ENCODE results near the gene INSRR.

INSRR gene

GRCh38 chr1:156881101-156881500 is 22.2 kb upstream of the INSRR start:
- H3K9ac ChIP-seq (ENCODE audit: low read depth, low read length), result no peak overlapping the region
- H3K4me2 ChIP-seq (ENCODE audit: low read length), result no peak overlapping the region
- no peaks in the 10 kb centered on the region for H3K36me3 ChIP-seq (ENCODE audit: insufficient read depth, low read length)
- H3K27me3 ChIP-seq (ENCODE audit: control insufficient read depth, insufficient read depth, low read length), result peaks cover 86% of the 10 kb centered on the region
- no peaks in the 10 kb centered on the region for H3K4me1 ChIP-seq (ENCODE audit: control insufficient read depth, insufficient read depth, low read length)
- H3K9me3 ChIP-seq (replicated peaks; ENCODE audit: low read length), result no peaks in the 10 kb centered on the region
- no peak overlapping the region for H3K4me3 ChIP-seq (ENCODE audit: low read length)

GRCh38 chr1:156880473-156880872 is 21.6 kb upstream of the INSRR start:
- Histone ChIP-seq H3K36me3 (ENCODE audit: insufficient read depth, low read length) (no peaks in the 10 kb centered on the region), H3K4me1 (ENCODE audit: control insufficient read depth, insufficient read depth, low read length) (no peaks in the 10 kb centered on the region), H3K4me3 (ENCODE audit: low read length) (no peak overlapping the region), H3K9me3 (replicated peaks; ENCODE audit: low read length) (no peaks in the 10 kb centered on the region), H3K4me2 (ENCODE audit: low read length) (no peak overlapping the region), H3K27me3 (ENCODE audit: control insufficient read depth, insufficient read depth, low read length) (peaks cover 85% of the 10 kb centered on the region), H3K9ac (ENCODE audit: low read depth, low read length) (no peak overlapping the region)

DNA sequence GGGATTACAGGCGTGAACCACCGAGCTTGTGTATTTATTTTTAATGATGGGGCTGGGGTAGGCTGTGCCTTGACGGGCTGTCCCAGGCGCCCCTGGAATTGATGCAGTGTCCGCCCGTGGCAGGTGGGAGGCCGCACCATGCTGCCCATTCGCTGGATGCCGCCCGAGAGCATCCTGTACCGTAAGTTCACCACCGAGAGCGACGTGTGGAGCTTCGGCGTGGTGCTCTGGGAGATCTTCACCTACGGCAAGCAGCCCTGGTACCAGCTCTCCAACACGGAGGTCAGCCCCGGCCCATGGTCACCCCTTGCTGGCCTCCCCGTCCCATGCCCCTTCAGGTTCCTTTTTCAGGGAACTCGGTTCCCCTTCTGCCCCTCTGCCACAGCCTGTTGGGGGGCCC is 21.0 kb upstream of the INSRR start:
- no peak overlapping the region for H3K4me2 ChIP-seq (ENCODE audit: low read length)
- no peak overlapping the region for H3K9ac ChIP-seq (ENCODE audit: low read depth, low read length)
- no peak overlapping the region for H3K4me3 ChIP-seq (ENCODE audit: low read length)
- no peaks in the 10 kb centered on the region for H3K36me3 ChIP-seq (ENCODE audit: insufficient read depth, low read length)
- H3K9me3 ChIP-seq (replicated peaks; ENCODE audit: low read length), result no peaks in the 10 kb centered on the region
- H3K4me1 ChIP-seq (ENCODE audit: control insufficient read depth, insufficient read depth, low read length), result no peaks in the 10 kb centered on the region
- peaks cover 85% of the 10 kb centered on the region for H3K27me3 ChIP-seq (ENCODE audit: control insufficient read depth, insufficient read depth, low read length)

- Histone ChIP-seq H3K4me1 (ENCODE audit: control insufficient read depth, insufficient read depth, low read length) (no peaks in the 10 kb centered on the region), H3K9ac (ENCODE audit: low read depth, low read length) (no peak overlapping the region), H3K4me3 (ENCODE audit: low read length) (no peak overlapping the region), H3K27me3 (ENCODE audit: control insufficient read depth, insufficient read depth, low read length) (peaks cover 80% of the 10 kb centered on the region), H3K36me3 (ENCODE audit: insufficient read depth, low read length) (no peaks in the 10 kb centered on the region), H3K9me3 (replicated peaks; ENCODE audit: low read length) (no peaks in the 10 kb centered on the region), H3K4me2 (ENCODE audit: low read length) (no peak overlapping the region)
These were observed 18.7 kb upstream of the INSRR start for GRCh38 chr1:156877433-156878170.

DNA sequence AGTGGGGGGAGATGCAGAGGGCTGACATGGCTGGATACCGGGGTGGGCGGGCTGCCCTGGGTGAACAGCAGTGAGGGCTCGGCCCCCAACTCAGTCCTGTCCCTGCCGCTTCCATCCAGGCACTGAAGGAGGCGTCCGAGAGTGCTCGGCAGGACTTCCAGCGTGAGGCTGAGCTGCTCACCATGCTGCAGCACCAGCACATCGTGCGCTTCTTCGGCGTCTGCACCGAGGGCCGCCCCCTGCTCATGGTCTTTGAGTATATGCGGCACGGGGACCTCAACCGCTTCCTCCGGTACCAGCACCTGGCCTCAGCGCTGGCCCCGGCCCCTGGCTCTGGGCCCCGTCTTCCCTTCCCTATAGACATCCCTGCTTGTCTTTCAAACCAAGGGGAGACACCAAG is 17.4 kb upstream of the INSRR start:
- no peaks in the 10 kb centered on the region for H3K9me3 ChIP-seq (replicated peaks; ENCODE audit: low read length)
- no peaks in the 10 kb centered on the region for H3K4me1 ChIP-seq (ENCODE audit: control insufficient read depth, insufficient read depth, low read length)
- no peaks in the 10 kb centered on the region for H3K36me3 ChIP-seq (ENCODE audit: insufficient read depth, low read length)
- no peak overlapping the region for H3K9ac ChIP-seq (ENCODE audit: low read depth, low read length)
- H3K4me3 ChIP-seq (ENCODE audit: low read length), result no peak overlapping the region
- peaks cover 67% of the 10 kb centered on the region for H3K27me3 ChIP-seq (ENCODE audit: control insufficient read depth, insufficient read depth, low read length)
- H3K4me2 ChIP-seq (ENCODE audit: low read length), result no peak overlapping the region

DNA sequence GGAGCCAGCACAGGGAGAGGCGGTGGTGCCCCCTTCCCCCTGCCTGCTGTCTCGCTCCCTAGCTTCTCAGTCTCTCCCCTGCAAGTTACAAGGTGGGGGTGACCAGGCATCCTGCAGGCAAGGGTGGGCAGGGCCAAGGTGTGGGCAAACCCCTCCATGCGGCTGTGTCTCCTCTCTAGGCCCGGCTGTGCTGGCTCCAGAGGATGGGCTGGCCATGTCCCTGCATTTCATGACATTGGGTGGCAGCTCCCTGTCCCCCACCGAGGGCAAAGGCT is 16.4 kb upstream of the INSRR start:
- peaks cover 57% of the 10 kb centered on the region for H3K27me3 ChIP-seq (ENCODE audit: control insufficient read depth, insufficient read depth, low read length)
- H3K9ac ChIP-seq (ENCODE audit: low read depth, low read length), result no peak overlapping the region
- no peaks in the 10 kb centered on the region for H3K36me3 ChIP-seq (ENCODE audit: insufficient read depth, low read length)
- peaks cover 7% of the 10 kb centered on the region for H3K4me1 ChIP-seq (ENCODE audit: control insufficient read depth, insufficient read depth, low read length)
- H3K9me3 ChIP-seq (replicated peaks; ENCODE audit: low read length), result no peaks in the 10 kb centered on the region
- no peak overlapping the region for H3K4me2 ChIP-seq (ENCODE audit: low read length)
- H3K4me3 ChIP-seq (ENCODE audit: low read length), result no peak overlapping the region

- H3K36me3 ChIP-seq (ENCODE audit: insufficient read depth, low read length), result no peaks in the 10 kb centered on the region
- H3K4me1 ChIP-seq (ENCODE audit: control insufficient read depth, insufficient read depth, low read length), result peaks cover 12% of the 10 kb centered on the region
- no peak overlapping the region for H3K9ac ChIP-seq (ENCODE audit: low read depth, low read length)
- H3K9me3 ChIP-seq (replicated peaks; ENCODE audit: low read length), result no peaks in the 10 kb centered on the region
- H3K27me3 ChIP-seq (ENCODE audit: control insufficient read depth, insufficient read depth, low read length), result peaks cover 53% of the 10 kb centered on the region
- no peak overlapping the region for H3K4me2 ChIP-seq (ENCODE audit: low read length)
- no peak overlapping the region for H3K4me3 ChIP-seq (ENCODE audit: low read length)
These were observed 15.8 kb upstream of the INSRR start for GRCh38 chr1:156874572-156875340.

DNA sequence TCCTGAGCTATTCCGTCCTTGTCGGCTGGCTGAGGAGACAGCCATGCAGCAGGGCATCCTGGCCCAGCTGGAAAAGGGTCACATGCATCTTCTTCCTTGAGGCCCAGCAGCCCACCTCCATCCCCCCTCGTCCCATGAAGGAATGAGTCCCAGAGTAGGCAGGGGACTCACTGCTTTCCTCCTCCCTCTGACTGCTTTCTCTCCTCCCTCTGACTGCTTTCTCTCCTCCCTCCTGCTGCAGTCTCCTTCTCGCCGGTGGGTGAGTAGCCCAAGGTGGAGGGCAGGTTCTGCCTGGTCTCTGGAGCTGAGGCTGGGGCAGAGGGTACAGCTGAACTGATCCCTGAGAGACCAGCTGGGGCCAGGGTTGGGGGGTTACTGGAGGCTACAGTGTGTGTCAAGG is 15.2 kb upstream of the INSRR start:
- no peak overlapping the region for H3K9ac ChIP-seq (ENCODE audit: low read depth, low read length)
- H3K4me2 ChIP-seq (ENCODE audit: low read length), result no peak overlapping the region
- no peak overlapping the region for H3K4me3 ChIP-seq (ENCODE audit: low read length)
- no peaks in the 10 kb centered on the region for H3K36me3 ChIP-seq (ENCODE audit: insufficient read depth, low read length)
- peaks cover 15% of the 10 kb centered on the region for H3K4me1 ChIP-seq (ENCODE audit: control insufficient read depth, insufficient read depth, low read length)
- peaks cover 52% of the 10 kb centered on the region for H3K27me3 ChIP-seq (ENCODE audit: control insufficient read depth, insufficient read depth, low read length)
- H3K9me3 ChIP-seq (replicated peaks; ENCODE audit: low read length), result no peaks in the 10 kb centered on the region

DNA sequence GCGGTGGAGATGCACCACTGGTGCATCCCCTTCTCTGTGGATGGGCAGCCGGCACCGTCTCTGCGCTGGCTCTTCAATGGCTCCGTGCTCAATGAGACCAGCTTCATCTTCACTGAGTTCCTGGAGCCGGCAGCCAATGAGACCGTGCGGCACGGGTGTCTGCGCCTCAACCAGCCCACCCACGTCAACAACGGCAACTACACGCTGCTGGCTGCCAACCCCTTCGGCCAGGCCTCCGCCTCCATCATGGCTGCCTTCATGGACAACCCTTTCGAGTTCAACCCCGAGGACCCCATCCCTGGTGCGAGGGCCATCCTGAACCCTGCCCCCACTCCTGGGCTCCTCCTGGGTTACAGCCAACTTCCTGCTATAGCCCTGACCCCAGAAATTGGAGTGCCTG is 14.7 kb upstream of the INSRR start:
- H3K9ac ChIP-seq (ENCODE audit: low read depth, low read length), result no peak overlapping the region
- peaks cover 48% of the 10 kb centered on the region for H3K27me3 ChIP-seq (ENCODE audit: control insufficient read depth, insufficient read depth, low read length)
- no peak overlapping the region for H3K4me2 ChIP-seq (ENCODE audit: low read length)
- no peak overlapping the region for H3K4me3 ChIP-seq (ENCODE audit: low read length)
- no peaks in the 10 kb centered on the region for H3K9me3 ChIP-seq (replicated peaks; ENCODE audit: low read length)
- no peaks in the 10 kb centered on the region for H3K36me3 ChIP-seq (ENCODE audit: insufficient read depth, low read length)
- H3K4me1 ChIP-seq (ENCODE audit: control insufficient read depth, insufficient read depth, low read length), result peaks cover 15% of the 10 kb centered on the region

- peaks cover 15% of the 10 kb centered on the region for H3K4me1 ChIP-seq (ENCODE audit: control insufficient read depth, insufficient read depth, low read length)
- no peak overlapping the region for H3K4me3 ChIP-seq (ENCODE audit: low read length)
- H3K9me3 ChIP-seq (replicated peaks; ENCODE audit: low read length), result no peaks in the 10 kb centered on the region
- no peaks in the 10 kb centered on the region for H3K36me3 ChIP-seq (ENCODE audit: insufficient read depth, low read length)
- peaks cover 47% of the 10 kb centered on the region for H3K27me3 ChIP-seq (ENCODE audit: control insufficient read depth, insufficient read depth, low read length)
- no peak overlapping the region for H3K4me2 ChIP-seq (ENCODE audit: low read length)
- H3K9ac ChIP-seq (ENCODE audit: low read depth, low read length), result no peak overlapping the region
These were observed 10.5 kb upstream of the INSRR start for GRCh38 chr1:156869455-156869854.

DNA sequence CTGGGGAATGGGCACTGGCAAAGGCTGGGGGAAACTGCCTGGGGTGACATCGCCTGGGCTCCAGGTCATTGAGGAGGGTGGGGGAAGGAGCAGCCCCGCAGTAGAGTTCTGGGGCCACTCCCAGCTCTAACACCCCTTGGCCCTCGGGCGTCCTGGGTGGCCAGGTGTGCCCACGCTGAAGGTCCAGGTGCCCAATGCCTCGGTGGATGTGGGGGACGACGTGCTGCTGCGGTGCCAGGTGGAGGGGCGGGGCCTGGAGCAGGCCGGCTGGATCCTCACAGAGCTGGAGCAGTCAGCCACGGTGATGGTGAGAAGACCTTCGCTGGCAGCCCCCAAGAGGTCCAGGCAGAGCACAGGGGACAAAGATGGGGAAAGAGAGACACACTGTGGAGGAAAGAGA is 9.4 kb upstream of the INSRR start:
- H3K9me3 ChIP-seq (replicated peaks; ENCODE audit: low read length), result no peaks in the 10 kb centered on the region
- no peaks in the 10 kb centered on the region for H3K36me3 ChIP-seq (ENCODE audit: insufficient read depth, low read length)
- H3K9ac ChIP-seq (ENCODE audit: low read depth, low read length), result no peak overlapping the region
- H3K27me3 ChIP-seq (ENCODE audit: control insufficient read depth, insufficient read depth, low read length), result peaks cover 47% of the 10 kb centered on the region
- H3K4me1 ChIP-seq (ENCODE audit: control insufficient read depth, insufficient read depth, low read length), result peaks cover 15% of the 10 kb centered on the region
- no peak overlapping the region for H3K4me3 ChIP-seq (ENCODE audit: low read length)
- H3K4me2 ChIP-seq (ENCODE audit: low read length), result no peak overlapping the region

Data from skeletal muscle satellite cell (primary cell).